Caco-2 (cell line): ENCODE measurements around the gene FHOD1. TPM values are rescaled to one million over a fixed set of nuclear protein-coding genes. Genes with fewer than 3 reads are reported as not detected.

Experiments
- BruUV-seq: library from RNA; stranded (reverse); fragments of 400-500 nt; replicated peaks from 2 replicates; lab custom pipeline; 2021; lab: Mats Ljungman, UMichigan
- CTCF ChIA-PET: fragments of 300-600 bp; sonication (Branson Sonifier 250); formaldehyde crosslinking; loops from one replicate; lab custom pipeline; 2022; ENCODE audit warnings: antibody characterized with exemption; lab: Charles Lee
- POLR2A ChIA-PET: fragments of 300-600 bp; sonication (Branson Sonifier 250); formaldehyde crosslinking; loops from one replicate; lab custom pipeline; 2022; ENCODE audit warnings: antibody characterized with exemption; lab: Charles Lee
- DNase-seq, 2 experiments: peaks; one replicate each; pipeline versions ENCODE4 v3.0.0 to v3.0.0-alpha.2; 2020 to 2022
- H3K27me3 ChIP-seq: replicated peaks from 2 replicates; pipeline ENCODE4 v1.6.0; 2011; ENCODE audit warnings: low read length; ENCODE audit not compliant: control insufficient read depth, insufficient read depth
- H3K36me3 ChIP-seq: 2 replicates; pipeline ENCODE4 v1.5.1; 2011; ENCODE audit warnings: low read length; ENCODE audit not compliant: control insufficient read depth, insufficient read depth
- H3K4me1 ChIP-seq: fragments of 250-450 bp; sonication (Bioruptor Pico); 2 replicates; pipeline ENCODE4 v1.5.1; 2020; ENCODE audit warnings: mild to moderate bottlenecking
- H3K4me3 ChIP-seq: 2 replicates; pipeline ENCODE4 v1.5.1; 2011; ENCODE audit warnings: low read depth, mild to moderate bottlenecking, control low read depth, low read length
- H3K9me3 ChIP-seq: fragments of 250-450 bp; sonication (Bioruptor Pico); 2 replicates; pipeline ENCODE4 v1.5.1; 2020; ENCODE audit warnings: mild to moderate bottlenecking, moderate library complexity
- H3K27ac Mint-ChIP-seq: one replicate; pipeline ENCODE4 v1.8.0; 2022; ENCODE audit warnings: mixed read lengths; ENCODE audit not compliant: unreplicated experiment
- H3K27me3 Mint-ChIP-seq: one replicate; pipeline ENCODE4 v1.8.0; 2022; ENCODE audit warnings: mixed read lengths; ENCODE audit not compliant: insufficient read depth, unreplicated experiment
- H3K36me3 Mint-ChIP-seq: one replicate; pipeline ENCODE4 v1.8.0; 2022; ENCODE audit warnings: mild to moderate bottlenecking, mixed read lengths; ENCODE audit not compliant: insufficient read depth, unreplicated experiment
- H3K4me1 Mint-ChIP-seq: one replicate; pipeline ENCODE4 v1.8.0; 2022; ENCODE audit warnings: low read depth, mixed read lengths; ENCODE audit not compliant: unreplicated experiment
- H3K4me3 Mint-ChIP-seq: one replicate; pipeline ENCODE4 v1.8.0; 2022; ENCODE audit warnings: mild to moderate bottlenecking, moderate library complexity, mixed read lengths; ENCODE audit not compliant: unreplicated experiment
- H3K9me3 Mint-ChIP-seq: one replicate; pipeline ENCODE4 v1.8.0; 2022; ENCODE audit warnings: mixed read lengths; ENCODE audit not compliant: unreplicated experiment
- CTCF ChIP-seq, 2 experiments: fragments of 200-600 bp in 1 of 2; IDR thresholded peaks; 1 replicate in 1 of 2; 2 replicates in 1 of 2; pipeline versions ENCODE4 v1.5.1 to v1.8.0; 2011 to 2022; ENCODE audit warnings: antibody characterized with exemption in 1 of 2, control low read depth in 1 of 2, inconsistent platforms in 1 of 2, low read depth in 1 of 2, low read length in 1 of 2, mild to moderate bottlenecking in 1 of 2, moderate library complexity in 1 of 2; ENCODE audit not compliant: insufficient read depth in 1 of 2, severe bottlenecking in 1 of 2, unreplicated experiment in 1 of 2
- intact Hi-C: fragments of 100-400 bp; cut with micrococcal nuclease; formaldehyde crosslinking; loops from one replicate; pipeline ENCODE4 v1.10.0; 2022; ENCODE audit not compliant: unreplicated experiment
- total RNA-seq: library from RNA; stranded (reverse); gene quantifications from 2 replicates; pipeline ENCODE4 v1.2.3, GENCODE V29; 2022

The FHOD1 gene
- total RNA-seq, 1 experiment from 2014 or later = 69.0 TPM

GRCh38 chr16:67209565-67209964 is 37.7 kb downstream of the FHOD1 start:
- H3K4me3 ChIP-seq = no peak overlapping the region
- no peak for DNase-seq
- intact Hi-C loops = no loop called here
- Mint-ChIP-seq H3K36me3 (peaks cover 30% of the 10 kb centered on the region), H3K9me3 (no peaks in the 10 kb centered on the region), H3K27ac (no peak overlapping the region), H3K4me1 (peaks cover 8% of the 10 kb centered on the region), H3K4me3 (no peak overlapping the region), H3K27me3 (no peaks in the 10 kb centered on the region)
- no peaks in the 10 kb centered on the region for H3K36me3 ChIP-seq
- ChIA-PET POLR2A (interaction anchor here (1.3 kb wide), 1 partner anchor 38 kb away, joined by 5 read pairs; the partner anchor contains the start of gene FHOD1), CTCF (interaction anchor here (1.1 to 2.6 kb wide), 2 partner anchors 11 to 37 kb away, joined by 3 to 9 read pairs; partner anchors contain the start of gene ELMO3)
- no peaks in the 10 kb centered on the region for H3K27me3 ChIP-seq
- no peaks in the 10 kb centered on the region for H3K9me3 ChIP-seq
- no TSS peak for BruUV-seq
- H3K4me1 ChIP-seq = peaks cover 28% of the 10 kb centered on the region; the same call in 1 of the 2 replicates
- TF ChIP-seq CTCF (IDR thresholded peaks at IDR 0.05; ENCODE audit: insufficient read depth in 1 of 2, low read depth in 1 of 2, low read length in 1 of 2, severe bottlenecking in 1 of 2, unreplicated experiment in 1 of 2) = no peak

- H3K27me3 Mint-ChIP-seq = no peaks in the 10 kb centered on the region
- no TSS peak for BruUV-seq
- peaks cover 30% of the 10 kb centered on the region for H3K36me3 Mint-ChIP-seq
- Histone ChIP-seq H3K36me3 (no peaks in the 10 kb centered on the region; the same call in 1 of the 2 replicates), H3K4me3 (no peak overlapping the region), H3K9me3 (no peaks in the 10 kb centered on the region), H3K27me3 (no peaks in the 10 kb centered on the region), H3K4me1 (peaks cover 18% of the 10 kb centered on the region; the same call in 1 of the 2 replicates)
- intact Hi-C loops = no loop called here
- peaks cover 8% of the 10 kb centered on the region for H3K4me1 Mint-ChIP-seq
- no peaks in the 10 kb centered on the region for H3K9me3 Mint-ChIP-seq
- no peak overlapping the region for H3K27ac Mint-ChIP-seq
- DNase-seq = no peak
- no peak for TF ChIP-seq CTCF (IDR thresholded peaks at IDR 0.05; ENCODE audit: insufficient read depth in 1 of 2, low read depth in 1 of 2, low read length in 1 of 2, severe bottlenecking in 1 of 2, unreplicated experiment in 1 of 2)
- CTCF ChIA-PET = interaction anchor here (2.6 kb wide), 1 partner anchor 10 kb away, joined by 9 read pairs; the partner anchor contains the start of gene ELMO3
- POLR2A ChIA-PET = interaction anchor here (1.4 kb wide), 1 partner anchor 18 kb away, joined by 3 read pairs; the partner anchor contains the start of gene TMEM208
- H3K4me3 Mint-ChIP-seq = no peak overlapping the region
Measured at GRCh38 chr16:67208154-67208896, 39.0 kb downstream of the FHOD1 start.

GRCh38 chr16:67207249-67208091 is 39.8 kb downstream of the FHOD1 start:
- H3K4me1 ChIP-seq = peaks cover 12% of the 10 kb centered on the region; the same call in 1 of the 2 replicates
- no TSS peak for BruUV-seq

More at GRCh38 chr16:67207249-67208091, 39.8 kb downstream of the FHOD1 start:
- Mint-ChIP-seq H3K4me1 (peaks cover 8% of the 10 kb centered on the region), H3K36me3 (peaks cover 31% of the 10 kb centered on the region), H3K4me3 (no peak overlapping the region), H3K9me3 (no peaks in the 10 kb centered on the region), H3K27me3 (no peaks in the 10 kb centered on the region), H3K27ac (peak overlapping the region; percentile 9)
- POLR2A ChIA-PET = interaction anchor here (1.4 kb wide), 1 partner anchor 19 kb away, joined by 3 read pairs; the partner anchor contains the start of gene TMEM208
- Histone ChIP-seq H3K4me3 (no peak overlapping the region), H3K27me3 (no peaks in the 10 kb centered on the region), H3K9me3 (no peaks in the 10 kb centered on the region), H3K36me3 (no peaks in the 10 kb centered on the region; the same call in 1 of the 2 replicates)
- CTCF ChIA-PET = interaction anchor here (2.6 kb wide), 1 partner anchor 9 kb away, joined by 9 read pairs; the partner anchor contains the start of gene ELMO3
- no peak for TF ChIP-seq CTCF (IDR thresholded peaks at IDR 0.05; ENCODE audit: insufficient read depth in 1 of 2, low read depth in 1 of 2, low read length in 1 of 2, severe bottlenecking in 1 of 2, unreplicated experiment in 1 of 2)
- intact Hi-C loops = no loop called here
- DNase-seq = no peak
